ENCODE data around the gene EVC2.

The EVC2 gene, protein sequence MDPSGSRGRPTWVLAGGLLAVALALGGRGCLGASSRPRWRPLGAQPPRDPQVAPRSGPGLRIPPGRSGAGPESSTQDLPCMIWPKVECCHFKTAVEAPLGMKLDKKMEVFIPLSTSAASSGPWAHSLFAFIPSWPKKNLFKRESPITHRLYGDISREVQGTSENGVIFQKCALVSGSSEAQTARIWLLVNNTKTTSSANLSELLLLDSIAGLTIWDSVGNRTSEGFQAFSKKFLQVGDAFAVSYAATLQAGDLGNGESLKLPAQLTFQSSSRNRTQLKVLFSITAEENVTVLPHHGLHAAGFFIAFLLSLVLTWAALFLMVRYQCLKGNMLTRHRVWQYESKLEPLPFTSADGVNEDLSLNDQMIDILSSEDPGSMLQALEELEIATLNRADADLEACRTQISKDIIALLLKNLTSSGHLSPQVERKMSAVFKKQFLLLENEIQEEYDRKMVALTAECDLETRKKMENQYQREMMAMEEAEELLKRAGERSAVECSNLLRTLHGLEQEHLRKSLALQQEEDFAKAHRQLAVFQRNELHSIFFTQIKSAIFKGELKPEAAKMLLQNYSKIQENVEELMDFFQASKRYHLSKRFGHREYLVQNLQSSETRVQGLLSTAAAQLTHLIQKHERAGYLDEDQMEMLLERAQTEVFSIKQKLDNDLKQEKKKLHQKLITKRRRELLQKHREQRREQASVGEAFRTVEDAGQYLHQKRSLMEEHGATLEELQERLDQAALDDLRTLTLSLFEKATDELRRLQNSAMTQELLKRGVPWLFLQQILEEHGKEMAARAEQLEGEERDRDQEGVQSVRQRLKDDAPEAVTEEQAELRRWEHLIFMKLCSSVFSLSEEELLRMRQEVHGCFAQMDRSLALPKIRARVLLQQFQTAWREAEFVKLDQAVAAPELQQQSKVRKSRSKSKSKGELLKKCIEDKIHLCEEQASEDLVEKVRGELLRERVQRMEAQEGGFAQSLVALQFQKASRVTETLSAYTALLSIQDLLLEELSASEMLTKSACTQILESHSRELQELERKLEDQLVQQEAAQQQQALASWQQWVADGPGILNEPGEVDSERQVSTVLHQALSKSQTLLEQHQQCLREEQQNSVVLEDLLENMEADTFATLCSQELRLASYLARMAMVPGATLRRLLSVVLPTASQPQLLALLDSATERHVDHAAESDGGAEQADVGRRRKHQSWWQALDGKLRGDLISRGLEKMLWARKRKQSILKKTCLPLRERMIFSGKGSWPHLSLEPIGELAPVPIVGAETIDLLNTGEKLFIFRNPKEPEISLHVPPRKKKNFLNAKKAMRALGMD

DNA sequence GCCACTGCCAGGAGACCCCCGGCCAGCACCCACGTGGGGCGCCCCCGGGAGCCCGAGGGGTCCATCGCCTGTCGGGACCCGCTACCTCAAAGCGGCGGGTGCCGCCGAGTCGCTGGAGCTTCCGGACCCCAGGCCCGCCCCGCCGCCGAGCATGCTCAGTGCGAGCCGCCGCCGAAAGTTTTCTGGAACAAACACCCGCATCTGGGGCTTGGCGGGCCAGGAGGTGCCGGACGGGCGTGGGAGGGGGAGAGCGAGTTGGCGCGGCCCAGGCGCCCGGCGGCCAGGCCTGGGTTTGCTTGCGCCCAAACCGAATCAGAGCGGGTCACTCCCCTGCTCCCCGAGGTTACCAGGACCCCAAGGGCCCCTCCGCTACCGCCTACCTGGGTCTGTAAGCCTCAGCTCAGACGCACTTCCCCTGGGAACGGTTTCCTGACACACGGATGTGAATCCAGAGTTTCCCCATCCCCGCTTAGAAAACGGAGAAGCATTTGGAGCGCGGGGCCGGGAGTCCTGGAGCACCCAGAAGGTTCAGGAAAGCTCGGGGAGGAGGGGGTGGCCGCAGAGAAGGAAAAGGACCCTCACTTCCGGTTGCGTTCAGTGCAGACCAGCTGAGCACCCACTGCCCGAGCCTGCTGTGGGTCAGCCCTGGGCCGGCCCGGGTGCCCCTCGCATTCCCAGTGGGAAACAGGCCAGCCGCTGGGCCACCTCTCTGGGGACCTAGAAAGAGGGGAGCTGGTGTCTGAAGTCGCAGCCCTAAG, at the start of gene EVC2:
TSS of gene EVC2 (minus strand) at position 111 of the 758 bp plus-strand sequence. CDS start at position 65, 46 bp downstream.
- DNase-seq = peak; percentile 48

DNA sequence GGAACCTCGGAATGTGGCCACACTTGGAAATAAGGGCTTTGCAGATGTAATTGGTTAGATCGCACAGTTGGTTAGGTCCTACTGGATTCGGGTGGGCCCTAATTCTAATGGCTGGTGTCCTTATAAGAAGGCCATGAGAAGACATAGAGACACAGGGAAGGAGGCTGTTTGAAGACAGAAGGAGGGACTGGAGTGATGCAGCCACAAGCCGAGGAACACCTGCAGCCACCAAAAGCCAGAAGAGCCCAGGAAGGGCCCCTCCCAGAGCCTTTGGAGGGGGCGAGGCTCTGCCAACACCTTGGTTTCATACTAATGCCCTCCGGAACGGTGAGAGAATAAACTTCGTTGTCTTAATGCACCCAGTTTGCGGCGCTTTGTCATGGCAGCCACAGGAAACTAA, 49.6 kb upstream of the EVC2 start:
- no peak for DNase-seq

DNA sequence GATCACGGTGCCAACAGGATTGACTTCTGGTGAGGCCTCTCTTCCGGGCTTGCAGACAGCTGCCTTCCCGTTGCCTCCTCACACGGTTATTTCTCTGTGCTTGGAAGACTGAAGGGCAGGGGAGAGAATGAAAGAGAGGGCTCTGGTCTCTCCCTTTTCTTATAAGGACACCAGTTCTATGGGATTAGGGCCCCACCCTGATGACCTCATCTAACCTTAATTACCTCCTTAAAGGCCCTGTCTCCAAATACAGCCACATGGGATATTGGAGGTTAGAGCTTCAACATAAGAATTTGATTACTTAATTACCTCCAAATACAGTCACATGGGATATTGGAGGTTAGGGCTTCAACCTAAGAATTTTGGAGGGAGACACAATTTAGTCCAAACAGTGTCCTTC, 49.2 kb upstream of the EVC2 start:
- DNase-seq = no peak

DNA sequence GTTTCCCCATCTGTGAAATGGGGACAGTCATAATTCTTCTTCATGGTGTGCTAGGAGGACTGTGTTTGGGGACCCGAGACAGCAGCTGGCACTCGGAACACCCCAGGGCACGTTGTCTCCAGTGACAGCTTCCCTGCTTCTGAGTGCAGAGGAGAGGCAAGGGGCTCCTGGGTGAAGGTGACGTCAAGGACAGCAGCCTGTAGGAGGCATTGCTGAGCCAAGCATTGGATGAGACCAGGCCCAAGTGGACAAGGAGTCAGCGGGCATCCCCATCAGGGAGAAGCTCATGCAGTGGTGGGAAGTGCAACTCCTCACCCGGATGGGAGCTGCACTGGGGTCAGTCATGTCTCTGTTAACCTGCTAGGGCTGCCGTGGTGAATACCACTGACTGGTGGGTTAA, 48.7 kb upstream of the EVC2 start:
- DNase-seq = no peak

DNA sequence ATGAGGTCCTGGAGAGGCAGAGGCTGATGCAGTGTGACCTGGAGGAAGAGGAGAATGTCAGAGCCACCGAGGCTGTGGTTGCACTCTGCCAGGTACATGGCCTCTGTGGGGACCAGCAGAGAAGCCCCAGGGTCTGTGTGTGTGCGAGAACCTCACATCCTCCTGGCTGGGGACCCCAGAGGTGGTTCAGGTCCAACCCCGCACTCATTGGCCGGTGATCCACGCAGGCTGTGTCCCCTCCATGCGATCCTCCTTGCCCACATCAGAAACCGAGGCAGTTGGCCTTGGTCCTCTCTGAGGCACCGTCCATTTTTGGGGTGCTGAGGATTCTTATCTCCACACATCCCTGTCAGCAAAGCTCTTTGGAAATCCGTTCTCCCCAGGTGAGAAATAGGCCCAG, 47.9 kb upstream of the EVC2 start:
- no peak for DNase-seq

DNA sequence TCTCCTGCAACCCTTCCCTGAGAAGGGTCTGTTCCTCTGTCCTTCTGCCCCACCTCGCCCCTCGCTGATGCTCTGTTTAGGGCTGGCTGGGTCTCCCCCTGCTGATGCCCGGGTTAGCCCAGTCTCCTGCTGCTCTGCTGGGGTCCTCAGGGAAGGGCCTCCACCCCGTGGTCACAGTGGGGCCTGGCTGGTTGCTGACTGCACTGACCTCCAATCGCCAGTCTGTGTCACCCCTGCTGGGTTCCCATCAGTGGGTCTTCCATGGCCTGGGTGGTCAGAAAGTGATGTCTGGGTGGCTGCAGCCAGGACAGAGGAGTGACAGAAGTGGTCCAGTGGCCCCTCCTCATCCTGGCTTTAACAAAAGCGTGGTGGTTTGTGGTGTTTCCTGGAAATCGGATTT, 47.3 kb upstream of the EVC2 start:
- no peak for DNase-seq

DNA sequence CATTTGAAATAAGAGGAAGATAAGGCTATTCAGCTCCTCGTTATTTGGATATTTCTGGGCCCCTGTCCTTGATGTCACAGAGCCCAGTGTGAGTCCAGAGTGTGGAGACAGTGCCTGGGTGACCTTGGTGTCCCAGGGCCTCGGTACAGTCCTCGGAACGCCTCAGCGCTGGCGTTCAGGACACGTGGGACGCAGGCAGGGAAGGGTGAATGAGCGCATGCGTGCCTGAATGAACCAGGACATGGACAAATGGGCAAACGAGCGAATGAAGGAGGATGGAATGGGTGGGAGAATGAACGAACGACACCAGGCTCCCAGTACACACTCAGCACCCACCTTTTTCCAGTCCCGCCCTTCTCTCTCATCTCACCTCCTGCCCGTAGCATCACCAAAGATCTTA, 46.8 kb upstream of the EVC2 start:
- no peak for DNase-seq

DNA sequence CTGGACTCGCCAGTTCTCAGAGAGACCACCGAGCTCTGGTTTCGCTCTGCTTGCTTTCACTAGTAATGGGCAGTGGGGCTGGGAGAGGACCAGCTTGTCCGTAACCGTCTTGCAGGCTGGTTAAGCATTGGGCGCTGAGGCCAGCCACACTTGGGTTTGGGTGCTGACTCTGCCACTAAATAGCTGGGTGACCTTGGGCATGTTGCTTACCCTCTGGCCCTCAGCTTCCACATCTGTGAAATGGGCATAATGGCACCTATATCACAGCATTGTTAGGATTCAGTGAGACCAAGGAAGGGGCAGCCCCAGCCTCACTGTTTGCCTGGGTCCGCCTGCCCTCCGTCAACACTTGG, 46.1 kb upstream of the EVC2 start:
- DNase-seq = no peak

DNA sequence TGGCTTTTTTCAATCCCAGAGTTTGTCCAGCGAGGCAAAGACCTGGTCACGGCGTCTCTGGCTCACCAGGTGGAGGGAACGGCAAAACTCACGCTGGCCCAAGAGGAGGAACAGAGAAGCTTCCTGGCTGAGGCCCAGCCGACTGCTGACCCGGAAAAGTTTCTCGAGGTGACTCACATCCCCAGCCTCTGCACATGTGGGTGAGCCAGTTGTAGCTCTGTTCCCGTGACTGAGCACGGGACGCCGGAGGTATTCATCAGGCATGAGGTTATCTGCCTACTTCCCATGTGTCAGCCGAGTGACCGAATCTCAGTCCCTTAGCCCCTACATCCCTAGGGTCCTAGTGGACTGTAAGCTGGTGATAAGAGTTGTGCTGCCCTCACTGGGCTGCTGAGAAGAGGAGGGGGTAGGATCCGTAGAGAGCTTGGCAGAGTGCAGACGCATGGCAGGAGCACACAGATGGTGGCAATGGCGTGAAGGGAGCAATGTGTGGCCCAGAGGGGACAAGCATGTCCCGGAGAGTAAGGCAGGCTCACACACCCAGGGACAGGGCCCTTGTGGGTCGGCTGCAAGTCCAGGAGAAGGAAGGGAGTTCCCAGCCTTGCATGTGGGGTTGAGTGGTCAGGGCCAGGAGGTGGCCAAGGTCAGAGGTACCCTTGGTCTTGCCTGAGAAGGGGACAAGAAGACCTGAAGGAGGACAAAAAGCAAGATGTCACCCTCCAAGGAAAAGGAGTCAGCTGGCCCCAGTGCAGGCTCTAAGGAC, 45.6 kb upstream of the EVC2 start:
- no peak for DNase-seq

DNA sequence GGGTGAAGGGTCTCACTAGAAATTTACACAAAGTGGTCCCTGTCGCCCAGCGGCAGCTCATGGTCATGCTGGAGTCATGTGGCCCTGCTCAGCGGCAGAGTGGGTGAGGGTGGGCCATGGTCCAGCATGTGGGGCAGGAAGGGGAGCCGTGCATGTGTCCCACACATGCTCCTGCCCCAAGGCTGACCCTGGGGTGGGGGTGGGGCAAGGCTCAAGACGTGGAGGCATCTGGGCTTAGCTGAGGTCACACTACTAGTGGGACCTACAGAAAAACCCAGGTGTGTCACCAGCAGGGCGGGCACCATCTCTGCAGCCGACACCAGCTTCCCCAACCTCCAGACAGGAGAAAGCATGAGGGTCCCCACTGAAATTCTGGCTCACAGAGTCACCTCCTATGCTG, 45.0 kb upstream of the EVC2 start:
- DNase-seq = no peak

DNA sequence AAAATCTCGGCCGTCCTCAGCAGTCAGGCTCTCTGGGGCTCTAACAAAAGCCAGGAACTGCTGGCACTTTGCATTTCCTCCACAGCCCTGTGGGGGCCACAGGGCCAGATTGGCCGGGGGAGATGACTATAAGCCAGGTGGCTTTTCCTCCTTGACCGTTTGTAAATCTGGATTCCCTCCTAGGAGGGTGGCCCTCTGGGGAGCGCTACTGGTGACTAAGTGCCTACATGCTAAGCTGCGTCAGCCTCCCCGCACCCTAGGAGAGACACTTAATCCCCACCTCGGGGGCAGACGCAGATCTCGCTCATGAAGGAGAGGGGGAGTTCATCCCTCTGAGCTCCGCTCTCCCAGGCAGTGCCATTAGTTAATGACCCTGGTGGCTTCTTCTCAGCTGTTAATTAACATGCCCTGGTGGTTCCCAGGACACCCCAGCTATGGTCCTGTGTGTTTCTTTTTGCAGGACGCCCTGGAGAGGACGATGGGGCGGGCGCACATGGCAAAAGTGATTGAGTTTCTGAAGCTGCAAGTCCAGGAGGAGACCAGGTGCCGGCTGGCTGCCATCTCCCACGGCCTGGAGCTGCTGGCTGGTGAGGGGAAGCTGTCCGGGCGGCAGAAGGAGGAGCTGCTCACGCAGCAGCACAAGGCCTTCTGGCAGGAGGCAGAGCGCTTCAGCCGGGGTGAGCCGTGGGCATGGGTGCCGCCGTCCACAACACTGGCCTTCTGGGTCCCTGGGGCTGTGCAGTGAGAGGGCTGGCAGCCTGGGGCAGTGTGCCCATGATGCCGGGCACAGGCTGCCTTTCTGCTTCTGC, 44.2 kb upstream of the EVC2 start:
- no peak for DNase-seq

DNA sequence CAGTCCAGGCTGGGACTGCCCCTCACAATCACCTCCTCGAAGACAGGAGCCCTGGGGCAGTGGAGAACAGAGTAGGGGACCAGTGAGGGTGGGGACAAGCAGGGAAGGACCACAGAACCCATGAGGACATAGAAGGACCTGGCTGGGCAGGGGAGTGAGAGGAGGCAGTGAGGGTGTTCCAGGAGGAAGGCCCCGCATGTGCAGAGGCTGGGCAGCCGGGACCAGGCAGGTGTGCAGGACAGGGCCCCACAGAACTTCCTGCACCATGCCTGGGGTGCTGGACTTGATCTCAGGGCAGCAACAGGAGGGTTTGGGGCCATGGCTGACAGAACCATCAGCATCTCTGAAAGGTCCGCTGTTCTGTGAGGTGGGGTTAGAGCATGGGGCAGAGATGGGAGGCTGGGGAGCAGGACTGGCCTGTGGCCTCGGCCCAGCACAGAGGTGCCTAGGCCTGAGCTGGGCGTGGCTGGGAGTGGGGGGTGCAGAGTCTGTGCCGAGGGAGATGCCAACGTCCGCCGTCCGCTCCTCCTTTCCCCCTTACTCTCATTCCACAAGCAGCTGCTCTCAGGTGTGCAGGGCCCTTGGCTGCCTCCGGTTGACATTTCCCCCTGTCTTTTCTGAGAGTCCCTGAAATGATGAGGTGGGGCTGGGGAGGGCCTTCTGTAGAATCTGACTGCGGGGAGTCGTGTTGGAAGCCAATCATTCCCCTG, 43.5 kb upstream of the EVC2 start:
- no peak for DNase-seq

DNA sequence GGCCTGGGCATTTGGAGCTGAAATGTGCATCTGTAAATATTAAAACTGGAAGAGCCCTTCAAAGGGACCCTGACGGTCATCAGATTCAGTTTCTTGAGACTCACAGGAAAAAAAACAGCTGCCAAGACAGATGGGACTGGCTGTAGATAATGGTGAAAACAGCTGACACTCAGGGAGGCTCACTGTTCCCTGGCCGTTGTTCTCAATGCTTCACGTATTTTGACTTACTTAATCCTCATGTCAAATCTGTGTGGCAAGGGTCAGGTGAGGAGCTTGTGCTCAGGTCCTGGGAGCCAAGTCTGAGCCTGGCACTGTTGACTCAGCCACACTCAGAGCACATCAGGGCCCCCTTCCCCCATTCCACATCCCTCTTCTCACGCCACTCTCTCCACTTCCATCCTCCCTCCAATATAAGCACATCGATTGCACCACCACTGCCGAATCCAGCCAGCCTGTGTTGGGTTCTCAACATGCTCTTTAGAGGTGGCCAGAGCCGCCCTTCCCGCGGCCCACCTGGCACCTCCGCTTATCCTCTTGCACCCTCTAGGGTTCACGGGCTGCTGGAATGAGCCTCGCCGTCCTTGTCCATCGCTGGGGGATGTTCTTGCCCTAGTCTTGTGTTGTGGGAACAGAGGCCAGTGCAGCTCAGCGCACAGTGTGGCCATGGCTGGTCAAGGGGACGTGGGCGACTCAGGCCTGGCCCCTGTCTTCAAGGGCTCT, 42.7 kb upstream of the EVC2 start:
- DNase-seq = no peak

DNA sequence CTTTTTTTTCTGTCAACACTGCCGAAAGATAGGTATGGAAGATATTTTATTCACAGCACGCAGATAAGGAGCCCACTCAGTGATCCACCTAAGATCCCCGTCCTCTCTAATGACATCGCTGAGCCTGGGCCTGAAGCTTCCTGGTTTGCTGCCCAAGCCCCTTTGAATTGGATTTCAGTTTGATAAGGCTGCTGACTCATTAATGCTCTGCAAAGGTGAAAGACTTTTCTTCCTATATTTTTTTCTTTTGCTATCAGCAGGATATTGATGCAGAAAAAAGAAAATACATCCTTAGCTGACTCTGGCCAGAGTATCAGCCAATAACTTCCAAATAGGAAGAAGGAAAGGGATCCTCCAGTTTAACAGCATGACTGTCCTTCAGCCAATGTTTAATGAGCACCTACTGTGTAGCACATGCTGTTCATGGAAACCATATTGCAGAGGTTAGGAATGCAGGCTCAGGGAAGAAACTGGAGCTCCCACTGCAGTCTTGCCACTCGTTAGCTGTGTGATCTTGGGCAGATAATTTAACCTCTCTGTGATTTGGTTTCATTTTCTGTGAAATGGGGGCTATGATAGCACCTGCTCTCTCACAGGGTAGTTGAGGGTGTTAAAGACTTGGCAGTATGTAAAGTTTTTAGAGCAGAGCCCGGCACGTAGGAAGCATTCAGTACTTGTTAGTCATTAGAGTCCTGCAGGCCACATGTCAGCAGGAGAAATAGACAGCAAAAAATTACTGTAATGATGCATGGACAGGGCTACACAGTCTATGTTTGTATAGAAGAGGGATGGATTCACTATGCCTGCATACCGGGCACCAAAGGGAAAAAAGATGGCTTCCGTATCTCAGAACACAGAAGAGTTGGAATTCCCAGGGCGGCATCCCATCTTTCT, 41.9 kb upstream of the EVC2 start:
- no peak for DNase-seq

DNA sequence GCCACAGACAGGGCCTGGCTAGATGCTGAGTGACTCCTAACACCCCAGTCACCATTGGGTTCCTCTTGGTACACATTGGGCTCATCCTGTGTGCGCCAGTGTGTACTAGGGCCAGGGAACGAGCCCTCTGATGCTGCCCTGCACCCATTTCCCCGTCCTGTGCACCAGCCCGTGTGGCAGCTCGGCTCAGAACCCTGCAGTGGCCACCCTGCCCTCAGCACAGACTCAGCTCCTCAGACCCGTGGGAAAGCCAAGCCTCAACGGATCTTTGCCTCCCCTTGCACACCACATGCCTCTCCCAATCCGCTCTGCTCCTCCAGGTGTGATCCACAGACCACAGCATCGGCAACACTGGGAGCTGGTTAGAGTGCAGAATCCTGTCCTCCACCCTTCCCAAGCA, 41.2 kb upstream of the EVC2 start:
- no peak for DNase-seq

DNA sequence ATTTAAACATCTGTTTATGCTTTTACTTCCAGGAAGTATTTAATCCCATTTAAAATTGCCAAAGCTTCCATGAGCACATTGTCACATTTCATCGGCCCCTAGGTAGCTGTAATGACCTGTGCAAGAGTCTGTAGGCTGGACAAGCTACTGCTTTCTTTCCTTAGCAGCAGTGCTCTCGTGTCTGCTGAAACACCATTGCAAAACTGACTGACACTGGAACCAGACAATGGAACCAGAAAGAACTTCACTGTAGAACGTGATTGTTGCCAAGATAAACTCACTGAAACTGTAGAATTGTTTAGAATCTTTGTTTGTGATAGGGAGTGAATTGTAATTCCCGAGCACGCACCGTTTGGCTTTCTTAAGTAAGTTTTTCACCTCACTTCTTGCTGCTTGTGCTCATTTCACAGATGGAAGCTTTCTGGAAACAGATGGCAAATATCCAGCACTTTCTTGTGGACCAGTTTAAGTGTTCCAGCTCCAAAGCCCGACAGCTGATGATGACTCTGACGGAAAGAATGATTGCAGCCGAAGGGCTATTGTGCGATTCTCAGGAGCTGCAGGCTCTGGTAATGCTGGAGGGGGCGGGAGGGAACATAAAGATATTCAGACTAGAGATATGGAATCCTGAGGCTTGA, 39.5 kb upstream of the EVC2 start:
- DNase-seq = no peak

DNA sequence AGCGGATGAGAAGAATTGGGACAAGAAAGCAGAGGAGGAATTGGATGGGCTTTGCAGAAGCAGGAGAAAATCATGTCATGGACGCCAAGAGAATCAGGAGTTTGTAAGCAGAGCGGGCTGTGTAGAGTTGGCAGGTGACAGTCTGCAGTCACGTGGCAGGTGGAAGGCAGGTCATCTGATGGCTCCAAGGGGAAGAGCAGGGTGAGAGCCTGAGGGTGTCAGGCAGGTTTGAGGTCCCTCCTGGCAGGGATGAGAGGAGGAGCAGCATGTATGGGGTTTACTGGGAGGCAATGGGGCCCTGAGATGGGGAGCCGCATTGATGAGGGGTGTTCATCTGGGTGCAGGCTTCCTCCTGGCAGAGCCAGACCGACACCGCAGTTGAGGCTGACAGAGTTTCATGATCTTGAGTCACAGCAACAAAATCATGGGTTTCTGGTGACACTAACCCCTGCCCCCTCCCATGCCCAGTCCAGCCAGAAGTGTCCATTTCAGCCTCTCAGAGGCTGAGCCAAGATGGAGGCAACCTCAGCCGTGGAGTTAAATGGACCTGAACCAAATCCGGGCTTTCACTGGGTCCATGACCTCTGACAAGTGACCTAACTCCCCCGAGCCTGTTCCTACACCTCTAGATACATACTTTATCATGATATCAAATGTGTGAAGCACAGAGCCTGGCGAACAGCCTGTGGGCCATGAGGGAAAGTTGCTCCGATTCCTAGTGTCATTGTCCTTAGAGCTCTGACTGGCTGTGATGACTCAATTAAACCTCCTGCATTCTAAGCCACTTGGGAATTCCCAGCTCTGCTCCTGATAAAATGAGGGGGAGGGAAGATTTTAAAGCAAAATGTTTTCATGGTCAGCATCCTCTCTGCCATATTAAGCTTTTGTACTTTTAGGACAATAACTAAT, 38.7 kb upstream of the EVC2 start:
- DNase-seq = no peak

All from stimulated activated CD4-positive, alpha-beta T cell treated with anti-CD3 and anti-CD28 coated beads, Interleukin-15, amount 100 ng/mL, for 24 hours (primary cell).